NCI-H524 (cell line): Measurements from ENCODE around the gene EMD.
"Not testable (repeated sequence)": the region's sequence is repeated elsewhere in the genome, so short reads cannot be mapped to it uniquely, and the experiment has no call there.

Source experiments
- DNase-seq, 2 experiments: peaks; one replicate each; lab custom pipeline; 2025; lab: John Stamatoyannopoulos, UW

EMD gene

GRCh38 chrX:154378799-154379568, at the start of gene EMD:
Gene EMD, plus strand, starts transcription at chrX:154379295. Its CDS starts 190 bp downstream, at chrX:154379485.
- DNase-seq, result peak; percentile 100

- DNase-seq, result no peak
Observed at GRCh38 chrX:154332561-154332960, 46.5 kb upstream of the EMD start.

GRCh38 chrX:154333116-154333515, 46.0 kb upstream of the EMD start:
- DNase-seq, result no peak

GRCh38 chrX:154333837-154334271, 45.2 kb upstream of the EMD start:
- DNase-seq, result no peak

- DNase-seq, result no peak
Observed at GRCh38 chrX:154334496-154334895, 44.6 kb upstream of the EMD start.

- DNase-seq, result not testable (repeated sequence)
Observed at GRCh38 chrX:154341399-154342298, 37.4 kb upstream of the EMD start.

GRCh38 chrX:154343063-154343462, 36.0 kb upstream of the EMD start:
- not testable (repeated sequence) for DNase-seq

GRCh38 chrX:154343620-154344019, 35.5 kb upstream of the EMD start:
- DNase-seq, result not testable (repeated sequence)

- no peak for DNase-seq
Observed at GRCh38 chrX:154348114-154348531, 31.0 kb upstream of the EMD start.

GRCh38 chrX:154348646-154349358, 30.3 kb upstream of the EMD start:
- no peak for DNase-seq

GRCh38 chrX:154349359-154349935, 29.6 kb upstream of the EMD start:
- no peak for DNase-seq

GRCh38 chrX:154349979-154350378, 29.1 kb upstream of the EMD start:
- no peak for DNase-seq

GRCh38 chrX:154350429-154351182, 28.5 kb upstream of the EMD start:
- no peak for DNase-seq

GRCh38 chrX:154351183-154352011, 27.7 kb upstream of the EMD start:
- DNase-seq, result no peak

- DNase-seq, result no peak
Observed at GRCh38 chrX:154352012-154352401, 27.1 kb upstream of the EMD start.

GRCh38 chrX:154352466-154352865, 26.6 kb upstream of the EMD start:
- no peak for DNase-seq

GRCh38 chrX:154353172-154353843, 25.8 kb upstream of the EMD start:
- no peak for DNase-seq

GRCh38 chrX:154354013-154354412, 25.1 kb upstream of the EMD start:
- DNase-seq, result no peak

- no peak for DNase-seq
Observed at GRCh38 chrX:154354516-154354915, 24.6 kb upstream of the EMD start.
